HepG2 (cell line): Measurements from ENCODE around the gene NFKBIA. TPM values are rescaled to one million over a fixed set of nuclear protein-coding genes. Genes with fewer than 3 reads are reported as not detected.

Experiments used
- GATA4 ChIP-seq: sonication (generic); IDR thresholded peaks from 2 replicates; pipeline ENCODE4 v1.6.1; 2016; ENCODE audit warnings: antibody characterized with exemption, low read depth, borderline replicate concordance
- MTF2 ChIP-seq: sonication (generic); formaldehyde crosslinking; IDR thresholded peaks from 2 replicates; pipeline ENCODE4 v1.5.0; 2020; ENCODE audit warnings: missing genetic modification reagents, borderline replicate concordance
- RELA ChIP-seq: sonication (generic); formaldehyde crosslinking; IDR thresholded peaks from 2 replicates; pipeline ENCODE4 v1.4.0; 2020; ENCODE audit warnings: missing genetic modification reagents
- ZFP1 ChIP-seq: IDR thresholded peaks from 2 replicates; pipeline ENCODE4 v1.6.1; 2016
- ZNF138 ChIP-seq: sonication (generic); formaldehyde crosslinking; IDR thresholded peaks from 2 replicates; pipeline ENCODE4 v1.5.0; 2020; ENCODE audit warnings: mild to moderate bottlenecking, low read depth, missing genetic modification reagents
- ZNF143 ChIP-seq: sonication (generic); formaldehyde crosslinking; IDR thresholded peaks from 2 replicates; pipeline ENCODE4 v1.4.0; 2020; ENCODE audit warnings: missing genetic modification reagents
- ZNF607 ChIP-seq: sonication (generic); formaldehyde crosslinking; IDR thresholded peaks from 2 replicates; pipeline ENCODE4 v1.5.1; 2020; ENCODE audit warnings: missing genetic modification reagents, mild to moderate bottlenecking, borderline replicate concordance
- ZNF772 ChIP-seq: sonication (generic); formaldehyde crosslinking; IDR thresholded peaks from 2 replicates; pipeline ENCODE4 v1.5.0; 2020; ENCODE audit warnings: mild to moderate bottlenecking, missing genetic modification reagents
- polyA plus RNA-seq, 8 experiments: library from polyadenylated mRNA; depleted of rRNA in 3 of 8; stranded (reverse) in 7 of 8; unstranded in 1 of 8; fragments of >200 nt; fragmentation: Illumina TruSeq in 4 of 8; extraction: Trizol in 4 of 8; gene quantifications; 2 replicates each; pipeline versions ENCODE4 v1.2.1 to v1.2.3, GENCODE V29; 2011 to 2016; ENCODE audit warnings: low read depth in 4 of 8, missing spikeins in 1 of 8, mixed read lengths in 1 of 8; ENCODE audit not compliant: insufficient read depth in 1 of 8
- total RNA-seq, 5 experiments: library from RNA; depleted of rRNA; stranded (reverse); fragments of >200 nt; fragmentation: Illumina TruSeq; extraction: Trizol; gene quantifications; 2 replicates each; pipeline ENCODE4 v1.2.3, GENCODE V29; 2016; ENCODE audit warnings: low read depth in 1 of 5
- TF ChIP-seq, protein P1 (sequence below): sonication (generic); formaldehyde crosslinking; IDR thresholded peaks from 2 replicates; pipeline ENCODE4 v1.5.1; 2020; ENCODE audit warnings: missing genetic modification reagents, mild to moderate bottlenecking, borderline replicate concordance
- TF ChIP-seq, protein P2 (sequence below): sonication (generic); formaldehyde crosslinking; IDR thresholded peaks from 2 replicates; pipeline ENCODE4 v1.4.0; 2020; ENCODE audit warnings: missing genetic modification reagents
- TF ChIP-seq, protein P3 (sequence below): sonication (generic); formaldehyde crosslinking; conservative IDR thresholded peaks from 2 replicates; pipeline ENCODE4 v1.8.0; 2022; ENCODE audit warnings: low read depth, missing genetic modification reagents
- TF ChIP-seq, protein P4 (sequence below): sonication (generic); formaldehyde crosslinking; IDR thresholded peaks from 2 replicates; pipeline ENCODE4 v1.8.1; 2022; ENCODE audit warnings: low read depth, mild to moderate bottlenecking, missing genetic modification reagents
- TF ChIP-seq, protein P5 (sequence below): sonication (generic); formaldehyde crosslinking; IDR thresholded peaks from 2 replicates; pipeline ENCODE4 v1.4.0; 2020; ENCODE audit warnings: mild to moderate bottlenecking, missing genetic modification reagents, borderline replicate concordance

The NFKBIA gene
- total and polyA plus RNA-seq, 2 of the 13 experiments (the other 11 are each of a cell fraction or from before 2014, with no cell fraction given): 197 to 319 TPM

DNA sequence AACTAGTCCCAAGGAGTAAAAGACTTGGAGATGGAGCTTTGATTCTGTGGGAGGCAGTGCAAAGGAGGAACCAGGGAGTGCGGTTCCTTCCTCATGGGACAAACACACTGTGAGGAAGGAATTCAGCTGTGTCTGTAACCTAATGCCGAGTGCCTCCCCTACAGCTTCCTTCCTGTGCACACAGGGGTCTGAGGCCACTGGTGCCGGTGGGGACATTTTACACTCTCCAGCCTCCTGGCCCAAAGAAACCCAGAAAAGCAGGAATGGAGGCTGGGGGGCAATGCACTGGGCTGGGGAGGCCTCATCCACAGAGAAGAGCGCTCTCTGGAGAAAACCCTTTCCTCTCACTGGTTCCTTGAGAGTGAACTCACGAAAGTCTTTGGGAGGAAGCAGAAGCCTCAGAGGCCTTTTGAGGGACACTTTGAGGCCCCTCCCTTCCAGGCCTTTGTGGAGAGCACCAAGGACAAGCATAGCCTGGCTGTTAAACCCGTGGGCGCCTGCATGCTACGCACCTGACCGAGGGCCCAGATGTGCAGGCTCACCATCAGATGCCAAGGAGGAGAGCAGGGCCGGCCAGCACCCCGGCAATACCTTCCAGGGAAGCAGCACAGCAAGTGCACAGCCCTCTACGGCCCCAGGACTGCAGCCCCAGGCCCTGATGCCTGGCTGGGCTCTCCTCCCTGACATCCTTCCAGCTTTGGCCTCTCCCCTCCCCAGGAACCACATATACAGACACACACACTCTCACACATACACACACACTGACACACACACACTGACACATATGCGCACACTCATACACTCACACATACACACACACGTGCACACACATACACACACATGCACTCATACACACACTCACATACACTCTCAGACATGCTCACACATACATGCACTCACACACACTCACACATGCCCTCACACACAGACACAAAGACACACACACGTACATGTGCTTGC lies 52.0 kb downstream of the NFKBIA start (continued):
- no peak for TF ChIP-seq GATA4
- TF ChIP-seq ZNF138: no peak
- no peak for TF ChIP-seq RELA (CRISPR knock-in tag)
- TF ChIP-seq, protein P1, sequence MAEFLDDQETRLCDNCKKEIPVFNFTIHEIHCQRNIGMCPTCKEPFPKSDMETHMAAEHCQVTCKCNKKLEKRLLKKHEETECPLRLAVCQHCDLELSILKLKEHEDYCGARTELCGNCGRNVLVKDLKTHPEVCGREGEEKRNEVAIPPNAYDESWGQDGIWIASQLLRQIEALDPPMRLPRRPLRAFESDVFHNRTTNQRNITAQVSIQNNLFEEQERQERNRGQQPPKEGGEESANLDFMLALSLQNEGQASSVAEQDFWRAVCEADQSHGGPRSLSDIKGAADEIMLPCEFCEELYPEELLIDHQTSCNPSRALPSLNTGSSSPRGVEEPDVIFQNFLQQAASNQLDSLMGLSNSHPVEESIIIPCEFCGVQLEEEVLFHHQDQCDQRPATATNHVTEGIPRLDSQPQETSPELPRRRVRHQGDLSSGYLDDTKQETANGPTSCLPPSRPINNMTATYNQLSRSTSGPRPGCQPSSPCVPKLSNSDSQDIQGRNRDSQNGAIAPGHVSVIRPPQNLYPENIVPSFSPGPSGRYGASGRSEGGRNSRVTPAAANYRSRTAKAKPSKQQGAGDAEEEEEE: peak; percentile 79; the same call in 1 of the 2 replicates
- no peak for TF ChIP-seq ZNF143 (CRISPR knock-in tag)
- TF ChIP-seq, protein P2, sequence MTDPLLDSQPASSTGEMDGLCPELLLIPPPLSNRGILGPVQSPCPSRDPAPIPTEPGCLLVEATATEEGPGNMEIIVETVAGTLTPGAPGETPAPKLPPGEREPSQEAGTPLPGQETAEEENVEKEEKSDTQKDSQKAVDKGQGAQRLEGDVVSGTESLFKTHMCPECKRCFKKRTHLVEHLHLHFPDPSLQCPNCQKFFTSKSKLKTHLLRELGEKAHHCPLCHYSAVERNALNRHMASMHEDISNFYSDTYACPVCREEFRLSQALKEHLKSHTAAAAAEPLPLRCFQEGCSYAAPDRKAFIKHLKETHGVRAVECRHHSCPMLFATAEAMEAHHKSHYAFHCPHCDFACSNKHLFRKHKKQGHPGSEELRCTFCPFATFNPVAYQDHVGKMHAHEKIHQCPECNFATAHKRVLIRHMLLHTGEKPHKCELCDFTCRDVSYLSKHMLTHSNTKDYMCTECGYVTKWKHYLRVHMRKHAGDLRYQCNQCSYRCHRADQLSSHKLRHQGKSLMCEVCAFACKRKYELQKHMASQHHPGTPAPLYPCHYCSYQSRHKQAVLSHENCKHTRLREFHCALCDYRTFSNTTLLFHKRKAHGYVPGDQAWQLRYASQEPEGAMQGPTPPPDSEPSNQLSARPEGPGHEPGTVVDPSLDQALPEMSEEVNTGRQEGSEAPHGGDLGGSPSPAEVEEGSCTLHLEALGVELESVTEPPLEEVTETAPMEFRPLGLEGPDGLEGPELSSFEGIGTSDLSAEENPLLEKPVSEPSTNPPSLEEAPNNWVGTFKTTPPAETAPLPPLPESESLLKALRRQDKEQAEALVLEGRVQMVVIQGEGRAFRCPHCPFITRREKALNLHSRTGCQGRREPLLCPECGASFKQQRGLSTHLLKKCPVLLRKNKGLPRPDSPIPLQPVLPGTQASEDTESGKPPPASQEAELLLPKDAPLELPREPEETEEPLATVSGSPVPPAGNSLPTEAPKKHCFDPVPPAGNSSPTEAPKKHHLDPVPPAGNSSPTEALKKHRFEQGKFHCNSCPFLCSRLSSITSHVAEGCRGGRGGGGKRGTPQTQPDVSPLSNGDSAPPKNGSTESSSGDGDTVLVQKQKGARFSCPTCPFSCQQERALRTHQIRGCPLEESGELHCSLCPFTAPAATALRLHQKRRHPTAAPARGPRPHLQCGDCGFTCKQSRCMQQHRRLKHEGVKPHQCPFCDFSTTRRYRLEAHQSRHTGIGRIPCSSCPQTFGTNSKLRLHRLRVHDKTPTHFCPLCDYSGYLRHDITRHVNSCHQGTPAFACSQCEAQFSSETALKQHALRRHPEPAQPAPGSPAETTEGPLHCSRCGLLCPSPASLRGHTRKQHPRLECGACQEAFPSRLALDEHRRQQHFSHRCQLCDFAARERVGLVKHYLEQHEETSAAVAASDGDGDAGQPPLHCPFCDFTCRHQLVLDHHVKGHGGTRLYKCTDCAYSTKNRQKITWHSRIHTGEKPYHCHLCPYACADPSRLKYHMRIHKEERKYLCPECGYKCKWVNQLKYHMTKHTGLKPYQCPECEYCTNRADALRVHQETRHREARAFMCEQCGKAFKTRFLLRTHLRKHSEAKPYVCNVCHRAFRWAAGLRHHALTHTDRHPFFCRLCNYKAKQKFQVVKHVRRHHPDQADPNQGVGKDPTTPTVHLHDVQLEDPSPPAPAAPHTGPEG (CRISPR knock-in tag): no peak
- TF ChIP-seq, protein P3, sequence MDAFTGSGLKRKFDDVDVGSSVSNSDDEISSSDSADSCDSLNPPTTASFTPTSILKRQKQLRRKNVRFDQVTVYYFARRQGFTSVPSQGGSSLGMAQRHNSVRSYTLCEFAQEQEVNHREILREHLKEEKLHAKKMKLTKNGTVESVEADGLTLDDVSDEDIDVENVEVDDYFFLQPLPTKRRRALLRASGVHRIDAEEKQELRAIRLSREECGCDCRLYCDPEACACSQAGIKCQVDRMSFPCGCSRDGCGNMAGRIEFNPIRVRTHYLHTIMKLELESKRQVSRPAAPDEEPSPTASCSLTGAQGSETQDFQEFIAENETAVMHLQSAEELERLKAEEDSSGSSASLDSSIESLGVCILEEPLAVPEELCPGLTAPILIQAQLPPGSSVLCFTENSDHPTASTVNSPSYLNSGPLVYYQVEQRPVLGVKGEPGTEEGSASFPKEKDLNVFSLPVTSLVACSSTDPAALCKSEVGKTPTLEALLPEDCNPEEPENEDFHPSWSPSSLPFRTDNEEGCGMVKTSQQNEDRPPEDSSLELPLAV (CRISPR knock-in tag): no peak
- TF ChIP-seq, protein P4, sequence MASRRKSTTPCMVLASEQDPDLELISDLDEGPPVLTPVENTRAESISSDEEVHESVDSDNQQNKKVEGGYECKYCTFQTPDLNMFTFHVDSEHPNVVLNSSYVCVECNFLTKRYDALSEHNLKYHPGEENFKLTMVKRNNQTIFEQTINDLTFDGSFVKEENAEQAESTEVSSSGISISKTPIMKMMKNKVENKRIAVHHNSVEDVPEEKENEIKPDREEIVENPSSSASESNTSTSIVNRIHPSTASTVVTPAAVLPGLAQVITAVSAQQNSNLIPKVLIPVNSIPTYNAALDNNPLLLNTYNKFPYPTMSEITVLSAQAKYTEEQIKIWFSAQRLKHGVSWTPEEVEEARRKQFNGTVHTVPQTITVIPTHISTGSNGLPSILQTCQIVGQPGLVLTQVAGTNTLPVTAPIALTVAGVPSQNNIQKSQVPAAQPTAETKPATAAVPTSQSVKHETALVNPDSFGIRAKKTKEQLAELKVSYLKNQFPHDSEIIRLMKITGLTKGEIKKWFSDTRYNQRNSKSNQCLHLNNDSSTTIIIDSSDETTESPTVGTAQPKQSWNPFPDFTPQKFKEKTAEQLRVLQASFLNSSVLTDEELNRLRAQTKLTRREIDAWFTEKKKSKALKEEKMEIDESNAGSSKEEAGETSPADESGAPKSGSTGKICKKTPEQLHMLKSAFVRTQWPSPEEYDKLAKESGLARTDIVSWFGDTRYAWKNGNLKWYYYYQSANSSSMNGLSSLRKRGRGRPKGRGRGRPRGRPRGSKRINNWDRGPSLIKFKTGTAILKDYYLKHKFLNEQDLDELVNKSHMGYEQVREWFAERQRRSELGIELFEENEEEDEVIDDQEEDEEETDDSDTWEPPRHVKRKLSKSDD: no peak
- TF ChIP-seq MTF2 (CRISPR knock-in tag): no peak
- TF ChIP-seq ZNF607 (CRISPR knock-in tag): no peak
- no peak for TF ChIP-seq ZNF772 (CRISPR knock-in tag)
- TF ChIP-seq ZFP1 (CRISPR knock-in tag): no peak
- TF ChIP-seq, protein P5, sequence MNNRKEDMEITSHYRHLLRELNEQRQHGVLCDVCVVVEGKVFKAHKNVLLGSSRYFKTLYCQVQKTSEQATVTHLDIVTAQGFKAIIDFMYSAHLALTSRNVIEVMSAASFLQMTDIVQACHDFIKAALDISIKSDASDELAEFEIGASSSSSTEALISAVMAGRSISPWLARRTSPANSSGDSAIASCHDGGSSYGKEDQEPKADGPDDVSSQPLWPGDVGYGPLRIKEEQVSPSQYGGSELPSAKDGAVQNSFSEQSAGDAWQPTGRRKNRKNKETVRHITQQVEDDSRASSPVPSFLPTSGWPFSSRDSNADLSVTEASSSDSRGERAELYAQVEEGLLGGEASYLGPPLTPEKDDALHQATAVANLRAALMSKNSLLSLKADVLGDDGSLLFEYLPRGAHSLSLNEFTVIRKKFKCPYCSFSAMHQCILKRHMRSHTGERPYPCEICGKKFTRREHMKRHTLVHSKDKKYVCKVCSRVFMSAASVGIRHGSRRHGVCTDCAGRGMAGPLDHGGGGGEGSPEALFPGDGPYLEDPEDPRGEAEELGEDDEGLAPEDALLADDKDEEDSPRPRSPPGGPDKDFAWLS (CRISPR knock-in tag): no peak
